ENCODE data around the gene REX1BD.

DNA sequence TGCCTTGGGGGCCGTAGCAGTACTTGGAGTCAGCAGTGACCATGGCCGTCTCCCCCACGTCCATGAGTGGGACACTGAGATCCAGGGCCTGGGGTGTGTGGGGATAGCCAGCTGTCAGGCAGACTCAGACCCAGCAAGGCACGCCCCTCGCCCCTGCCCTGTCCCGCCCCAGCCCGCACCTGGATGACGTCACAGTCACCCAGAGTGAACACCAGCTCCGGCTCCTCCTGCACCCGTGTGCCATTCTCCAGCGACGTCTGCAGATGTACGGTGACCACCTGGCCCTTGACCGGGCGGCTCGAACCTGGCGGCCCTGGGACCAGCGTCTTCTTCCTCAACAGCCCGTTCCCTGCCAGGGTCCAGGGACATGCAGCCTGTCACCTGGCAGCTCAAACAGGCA is 49.2 kb upstream of the REX1BD start:
- TF ChIP-seq EZH2phosphoT487 (IDR thresholded peaks at IDR 0.05; ENCODE audit: insufficient read depth, low read depth) (no peak), EZH2 (IDR thresholded peaks at IDR 0.05; ENCODE audit: insufficient read depth, poor library complexity, severe bottlenecking) (no peak)

Measured in GM23248 (cell line).